Fibroblast of the aortic adventitia (primary cell): ENCODE results near the gene TPK1. TPM values are rescaled to one million over a fixed set of nuclear protein-coding genes. Genes with fewer than 3 reads are reported as not detected.

ENCODE experiments used
- DNase-seq: peaks from one replicate; pipeline ENCODE4 v3.0.0-alpha.2; 2010; ENCODE audit warnings: low read depth
- H3K4me3 ChIP-seq: 2 replicates; pipeline ENCODE4 v1.5.1; 2011; ENCODE audit warnings: low read depth, mild to moderate bottlenecking, control low read depth, low read length, moderate library complexity
- CTCF ChIP-seq: IDR thresholded peaks from 2 replicates; pipeline ENCODE4 v1.5.1; 2011; ENCODE audit warnings: mild to moderate bottlenecking, low read length, control low read depth, inconsistent platforms; ENCODE audit not compliant: insufficient read depth
- total RNA-seq: library from RNA; depleted of rRNA; stranded (reverse); fragments of >200 nt; gene quantifications from 2 replicates; pipeline ENCODE4 v1.2.3, GENCODE V29; 2012; ENCODE audit warnings: low replicate concordance

TPK1 gene
- 6.5 and 7.6 TPM in 2 replicates for total RNA-seq

DNA sequence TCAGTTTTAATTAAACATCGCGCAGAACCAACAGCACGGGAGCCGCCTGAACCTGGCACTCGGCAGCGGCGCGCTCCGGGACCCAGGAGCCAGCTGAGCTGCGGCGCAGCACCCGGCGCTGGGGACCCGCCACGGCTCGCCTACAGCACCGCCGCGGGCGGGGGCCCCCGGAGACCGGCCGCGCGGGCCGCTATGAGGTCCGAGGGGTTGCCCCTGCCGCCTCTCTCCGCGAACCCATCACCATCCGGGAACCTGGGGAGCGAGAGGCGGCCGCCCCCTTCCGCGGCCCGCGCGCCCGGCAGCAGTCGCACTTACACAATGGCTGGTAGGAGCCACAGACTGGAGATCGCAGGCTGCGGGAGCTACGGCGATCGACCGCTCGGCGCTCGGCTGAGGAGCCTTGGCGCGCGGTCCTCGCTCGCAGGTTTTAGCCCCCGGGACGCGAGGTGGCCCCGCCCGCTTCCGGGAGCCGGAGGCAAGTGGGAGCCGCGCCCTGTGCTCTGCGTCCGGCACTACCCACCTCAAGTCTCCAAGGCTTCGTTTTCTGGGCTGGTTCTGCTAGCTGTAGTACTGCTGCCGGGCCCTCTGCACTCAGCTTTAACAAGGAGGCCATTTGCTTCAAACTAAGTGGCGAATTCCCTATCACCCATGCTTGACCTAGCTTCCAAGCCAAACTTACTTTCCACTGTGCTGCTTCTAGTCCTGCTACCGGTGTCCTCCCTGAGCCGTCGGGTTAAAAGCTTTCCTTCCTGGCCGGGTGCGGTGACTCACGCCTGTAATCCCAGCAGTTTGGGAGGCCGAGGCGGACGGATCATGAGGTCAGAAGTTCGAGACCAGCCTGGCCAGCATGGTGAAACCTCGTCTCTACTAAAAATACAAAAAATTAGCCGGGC lies at the start of gene TPK1:
Gene TPK1, minus strand, starts transcription at position 402 of the 893 bp plus-strand sequence. CDS start 451 bp downstream, outside the sequence.
- H3K4me3 ChIP-seq = peak within 1 kb of the TSS; percentile 82
- DNase-seq = peak; percentile 92
- peak; percentile 2 for TF ChIP-seq CTCF

DNA sequence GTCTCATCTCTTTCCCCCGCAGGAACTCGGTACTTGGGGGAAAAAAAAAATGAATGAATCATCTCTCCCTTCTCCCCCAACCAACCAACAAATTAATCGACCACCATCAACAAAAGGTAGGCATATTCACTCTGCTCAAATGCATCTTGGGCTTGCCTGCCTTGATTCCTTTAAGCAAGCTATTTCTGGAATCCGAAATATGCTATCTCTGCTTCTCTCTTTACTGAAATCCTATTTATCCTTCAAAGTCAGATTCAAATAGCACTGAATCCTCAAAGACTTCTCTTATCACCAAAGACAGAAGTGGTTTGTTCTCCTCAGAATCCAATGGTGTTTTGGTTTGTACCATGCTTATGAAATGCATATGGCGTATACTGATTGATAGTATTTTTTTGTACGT lies 49.6 kb upstream of the TPK1 start:
- no peak for DNase-seq
- TF ChIP-seq CTCF = no peak
- H3K4me3 ChIP-seq = no peak overlapping the region

DNA sequence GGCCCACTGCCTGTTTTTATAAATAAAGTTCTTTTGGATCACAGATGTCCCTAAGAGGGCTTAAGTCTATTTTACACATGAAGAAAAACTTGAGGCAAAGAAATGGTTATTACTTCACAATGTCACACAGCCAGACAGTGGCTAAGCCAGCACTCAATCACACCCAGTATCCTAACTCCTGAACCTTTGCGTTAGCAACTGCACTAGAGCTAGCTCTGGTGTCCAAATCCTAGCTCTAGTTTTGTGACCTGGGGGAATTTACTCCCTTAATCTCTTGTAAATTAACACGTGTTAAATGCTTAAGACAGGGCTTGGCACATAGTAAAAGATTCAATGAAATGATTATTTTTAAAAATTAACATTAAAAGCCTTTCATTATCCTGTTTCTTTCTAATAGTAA lies 49.0 kb upstream of the TPK1 start:
- no peak for DNase-seq
- no peak for TF ChIP-seq CTCF
- H3K4me3 ChIP-seq = no peak overlapping the region

- no peak for DNase-seq
- no peak for TF ChIP-seq CTCF
- H3K4me3 ChIP-seq = no peak overlapping the region
Measured at GRCh38 chr7:144873316-144873845, 37.5 kb upstream of the TPK1 start.

DNA sequence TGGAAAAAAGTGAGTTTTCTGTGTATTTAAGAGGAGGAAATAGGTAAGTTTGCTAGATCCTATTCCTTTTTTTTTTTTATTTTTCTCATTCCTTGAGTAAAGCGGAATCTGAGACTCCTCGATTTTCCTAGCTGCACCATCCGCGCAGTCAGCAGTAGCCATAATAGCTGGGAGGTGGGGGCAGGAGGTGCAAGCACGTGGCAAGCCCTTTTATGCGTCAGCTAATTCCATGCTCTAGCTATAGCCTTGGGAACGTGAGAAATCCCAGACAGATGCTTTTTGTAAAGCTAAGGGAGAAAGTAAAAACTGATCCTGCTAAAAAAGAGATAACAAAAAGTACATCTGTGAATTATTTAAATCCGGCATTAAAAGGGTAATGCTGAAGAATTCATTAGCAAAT lies 33.2 kb upstream of the TPK1 start:
- no peak for DNase-seq
- H3K4me3 ChIP-seq = no peak overlapping the region
- TF ChIP-seq CTCF = no peak

DNA sequence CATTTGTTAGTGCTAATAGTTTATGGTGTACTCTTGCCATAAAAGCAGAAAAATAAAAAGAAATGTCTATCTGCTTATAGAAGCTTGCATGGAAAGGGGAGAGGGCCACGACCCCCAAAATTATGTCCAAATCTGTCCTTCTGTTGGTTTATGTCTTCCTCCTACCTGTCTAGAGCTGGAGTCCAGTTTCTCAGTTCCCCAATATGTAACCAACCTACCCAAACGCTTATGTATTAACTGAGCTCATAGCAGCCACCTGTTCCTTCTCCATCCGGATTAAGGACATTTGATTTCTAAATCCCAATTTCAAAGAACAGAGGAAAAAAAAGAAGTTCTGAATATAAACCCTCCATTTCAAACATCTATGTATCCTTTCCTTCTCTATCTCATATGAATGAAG lies 30.3 kb upstream of the TPK1 start:
- DNase-seq = no peak
- no peak for TF ChIP-seq CTCF
- H3K4me3 ChIP-seq = no peak overlapping the region
